Right kidney (tissue), 9 donors: ENCODE measurements around the gene SAMD4B.

Source experiments
- DNase-seq: peaks from one replicate; pipeline ENCODE4 v3.0.0-alpha.2; 2016
- long read RNA-seq, 8 donors: transcript quantifications; one replicate each; lab custom pipeline, GENCODE V29; 2026

SAMD4B gene
- long read RNA-seq, donor 1, transcript SAMD4B-204 (1 exons, 578 nt): major isoform, 19 of 5,710 reads
- long read RNA-seq, donor 1, partial matches to known transcripts: 5,281 of 5,710 reads
- long read RNA-seq, donor 1, other reads (novel, unspliced or antisense): 405 of 5,710 reads
- long read RNA-seq, donor 2, transcript SAMD4B-204 (1 exons, 578 nt): major isoform, 15 of 25 reads
- long read RNA-seq, donor 2, partial matches to known transcripts: 0 of 25 reads
- long read RNA-seq, donor 2, other reads (novel, unspliced or antisense): 0 of 25 reads
- long read RNA-seq, donor 3, transcript SAMD4B-211 (1 exons, 2,690 nt): minor isoform, 8 of 44 reads
- long read RNA-seq, donor 3, transcript SAMD4B-204 (1 exons, 578 nt): major isoform, 20 of 44 reads
- long read RNA-seq, donor 3, partial matches to known transcripts: 15 of 44 reads
- long read RNA-seq, donor 3, other reads (novel, unspliced or antisense): 0 of 44 reads
- long read RNA-seq, donor 4, transcript SAMD4B-211 (1 exons, 2,690 nt): minor isoform, 7 of 40 reads
- long read RNA-seq, donor 4, transcript SAMD4B-204 (1 exons, 578 nt): major isoform, 29 of 40 reads
- long read RNA-seq, donor 4, partial matches to known transcripts: 0 of 40 reads
- long read RNA-seq, donor 4, other reads (novel, unspliced or antisense): 0 of 40 reads
- long read RNA-seq, donor 5, transcript SAMD4B-204 (1 exons, 578 nt): major isoform, 15 of 50 reads
- long read RNA-seq, donor 5, partial matches to known transcripts: 9 of 50 reads
- long read RNA-seq, donor 5, other reads (novel, unspliced or antisense): 24 of 50 reads
- long read RNA-seq, donor 6, transcript SAMD4B-204 (1 exons, 578 nt): major isoform, 52 of 66 reads
- long read RNA-seq, donor 6, transcript SAMD4B-211 (1 exons, 2,690 nt): minor isoform, 6 of 66 reads
- long read RNA-seq, donor 6, partial matches to known transcripts: 0 of 66 reads
- long read RNA-seq, donor 6, other reads (novel, unspliced or antisense): 0 of 66 reads
- long read RNA-seq, donor 7: 0 reads
- long read RNA-seq, donor 8, transcript SAMD4B-211 (1 exons, 2,690 nt): minor isoform, 7 of 69 reads
- long read RNA-seq, donor 8, transcript SAMD4B-204 (1 exons, 578 nt): major isoform, 24 of 69 reads
- long read RNA-seq, donor 8, partial matches to known transcripts: 23 of 69 reads
- long read RNA-seq, donor 8, other reads (novel, unspliced or antisense): 10 of 69 reads

- peak; percentile 86 for DNase-seq
These were observed at the start of gene SAMD4B for GRCh38 chr19:39341719-39342604. TSS of gene SAMD4B (plus strand) at chr19:39342421. CDS start at chr19:39356894, 14,473 bp downstream.

- DNase-seq: no peak
These were observed 48.8 kb upstream of the SAMD4B start for GRCh38 chr19:39293394-39293793.

- DNase-seq: no peak
These were observed 46.1 kb upstream of the SAMD4B start, which contains the start of gene IFNL1 for GRCh38 chr19:39296055-39296645. TSS of gene IFNL1 (plus strand) at chr19:39296407. CDS start at chr19:39296422, 15 bp downstream.

DNA sequence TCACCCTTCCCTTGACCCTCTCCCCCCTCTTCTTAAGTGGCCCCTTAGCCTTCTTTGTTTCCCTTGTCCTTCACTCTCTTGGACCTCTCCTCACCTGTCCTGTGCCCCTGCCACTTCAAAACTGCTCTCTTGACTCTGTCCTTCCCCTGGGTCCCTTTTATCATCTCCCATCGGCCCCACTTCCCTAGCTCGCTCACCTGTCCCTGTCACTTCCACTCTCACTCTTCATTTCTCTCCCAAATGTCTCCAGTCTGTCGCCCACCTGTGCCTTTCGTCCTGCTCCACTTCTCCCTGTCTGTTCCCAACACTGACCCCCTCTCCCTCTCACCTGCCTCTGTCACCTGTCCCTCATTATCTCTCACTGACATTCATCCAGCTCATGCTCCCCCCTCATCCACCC lies 45.3 kb upstream of the SAMD4B start:
- DNase-seq: no peak

- no peak for DNase-seq
These were observed 44.1 kb upstream of the SAMD4B start for GRCh38 chr19:39297931-39298634.

GRCh38 chr19:39299404-39299803 lies 42.8 kb upstream of the SAMD4B start:
- no peak for DNase-seq

DNA sequence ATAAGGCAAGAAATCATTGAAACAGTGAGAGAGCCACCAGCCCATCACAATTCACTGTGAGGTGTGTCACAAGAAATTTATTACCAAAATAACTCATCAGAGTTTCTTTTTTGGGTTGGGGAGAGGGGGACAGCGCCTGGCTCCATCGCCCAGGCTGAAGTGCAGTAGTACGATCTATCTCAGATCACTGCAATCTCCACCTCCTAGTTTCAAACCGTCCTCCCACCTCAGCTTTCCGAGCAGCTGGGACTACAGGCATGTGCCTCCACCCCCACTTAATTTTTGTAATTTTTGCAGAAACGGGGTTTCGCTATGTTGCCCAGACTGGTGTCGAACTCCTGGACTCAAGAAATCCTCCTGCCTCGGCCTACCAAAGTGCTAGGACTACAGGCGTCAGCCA lies 42.4 kb upstream of the SAMD4B start:
- DNase-seq: no peak

DNA sequence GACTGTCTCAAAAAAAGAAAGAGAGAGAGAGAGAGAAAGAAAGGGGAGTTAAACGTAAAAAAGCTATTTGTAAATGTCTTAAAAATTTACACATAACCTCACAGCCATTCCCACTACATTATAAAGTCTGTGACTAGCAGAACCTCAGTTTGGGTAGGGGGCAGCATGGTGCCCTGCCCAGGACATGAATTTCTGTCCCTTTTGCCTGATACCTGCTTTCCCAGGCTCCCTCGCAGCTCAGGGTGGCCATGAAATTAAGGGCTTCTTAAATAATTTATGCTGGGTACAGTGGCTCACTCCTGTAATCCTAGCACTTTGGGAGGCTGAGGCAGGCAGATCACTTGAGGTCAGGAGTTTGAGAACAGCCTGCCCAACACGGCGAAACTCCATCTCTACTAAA lies 41.2 kb upstream of the SAMD4B start:
- DNase-seq: no peak

GRCh38 chr19:39301562-39301961 lies 40.7 kb upstream of the SAMD4B start:
- DNase-seq: no peak

GRCh38 chr19:39303373-39304184 lies 38.6 kb upstream of the SAMD4B start:
- no peak for DNase-seq

DNA sequence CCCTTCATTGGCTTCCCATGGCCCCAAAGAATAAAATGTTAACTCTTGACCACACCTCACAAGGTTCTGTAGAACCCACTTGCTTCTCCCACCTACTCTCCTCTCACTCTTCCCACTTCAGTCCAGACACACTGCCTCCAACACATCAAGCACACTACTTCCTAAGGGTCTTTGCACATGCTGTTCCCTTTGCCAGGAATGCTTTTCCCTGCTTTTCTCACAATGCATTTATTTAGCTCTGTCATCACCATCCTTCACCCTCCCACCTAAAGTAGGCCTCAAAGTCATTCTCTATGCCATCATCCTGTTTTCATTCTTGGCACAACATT lies 38.1 kb upstream of the SAMD4B start:
- DNase-seq: no peak

DNA sequence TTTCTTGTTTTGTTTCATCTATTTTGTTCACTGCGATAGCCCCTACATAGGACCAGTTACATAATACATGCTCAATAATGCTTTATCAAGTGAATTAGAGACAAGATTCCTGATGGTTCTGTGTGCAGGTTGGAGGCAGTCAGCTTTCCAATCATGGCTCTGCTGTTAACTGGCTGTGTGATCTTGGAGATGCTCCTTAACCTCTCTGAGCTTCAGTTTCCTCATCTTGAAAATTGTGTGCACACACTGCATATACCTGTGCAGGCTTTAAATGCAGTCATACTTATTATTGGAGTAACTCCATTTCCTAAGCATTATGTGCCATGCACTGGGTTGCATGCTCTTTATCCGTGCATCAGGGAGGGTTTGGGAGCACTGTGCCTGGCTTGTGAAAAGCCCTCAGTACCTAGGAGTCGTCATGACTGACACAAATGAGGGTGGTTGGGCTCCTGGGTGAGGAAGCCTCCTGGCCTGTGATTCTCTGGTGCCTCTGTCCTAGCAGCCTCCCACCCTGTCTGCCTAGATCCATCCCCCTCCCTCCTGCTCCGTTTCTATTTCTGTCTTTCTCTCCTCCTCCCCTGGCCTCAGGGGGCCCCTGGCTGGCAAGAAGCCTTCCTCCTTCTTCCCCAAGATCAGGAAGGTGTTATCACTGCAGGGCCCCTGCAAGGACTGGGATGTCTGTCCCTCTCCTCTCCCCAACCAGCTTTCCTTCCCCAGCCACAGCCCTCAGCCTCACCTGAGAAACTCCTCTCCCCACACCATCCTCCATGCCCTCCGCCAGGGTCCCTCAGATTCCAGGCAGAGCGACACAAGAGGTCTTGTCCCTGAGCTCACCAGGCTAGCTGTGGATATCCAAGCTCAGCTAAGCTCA lies 37.3 kb upstream of the SAMD4B start:
- DNase-seq: no peak

GRCh38 chr19:39306075-39306474 lies 36.1 kb upstream of the SAMD4B start:
- no peak for DNase-seq

DNA sequence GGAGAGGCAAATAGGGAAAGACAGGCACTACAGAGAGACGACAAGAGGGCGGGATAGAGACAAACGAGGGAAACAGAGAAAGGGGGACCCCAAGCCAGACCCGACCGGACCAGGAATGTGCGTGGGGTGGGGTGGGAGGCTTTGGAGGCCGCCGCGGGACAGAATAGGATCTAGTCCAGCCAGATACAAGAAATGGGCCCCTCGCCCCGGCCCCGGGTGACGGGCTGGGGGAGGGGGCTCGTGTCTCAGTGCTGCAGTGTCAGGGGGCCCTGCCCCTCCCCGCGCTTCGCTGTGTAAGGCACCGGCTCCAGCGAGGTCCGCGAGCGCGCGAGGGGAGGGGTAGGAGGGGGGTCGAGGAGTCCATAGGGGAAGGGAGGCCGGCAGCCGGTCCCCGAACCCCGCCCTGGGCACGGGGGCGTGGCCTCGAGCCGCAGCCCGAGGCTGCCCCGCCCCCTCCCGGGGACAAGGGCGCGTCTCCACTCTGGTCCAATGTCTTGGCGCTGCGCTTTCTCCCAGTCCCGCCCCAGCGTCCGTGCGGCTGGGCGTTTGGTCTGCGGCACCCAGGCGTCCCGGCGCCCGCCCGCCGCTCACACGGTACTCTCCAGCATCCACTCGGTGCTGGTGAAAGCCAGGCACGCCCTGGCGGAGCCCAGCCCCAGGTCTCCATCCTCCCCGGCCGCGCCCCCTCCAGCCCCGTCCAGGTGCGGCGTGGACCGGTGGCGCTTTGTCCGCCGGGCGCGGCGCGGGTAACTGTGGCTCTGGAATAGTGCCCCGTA lies 35.0 kb upstream of the SAMD4B start:
- peak; percentile 53 for DNase-seq

DNA sequence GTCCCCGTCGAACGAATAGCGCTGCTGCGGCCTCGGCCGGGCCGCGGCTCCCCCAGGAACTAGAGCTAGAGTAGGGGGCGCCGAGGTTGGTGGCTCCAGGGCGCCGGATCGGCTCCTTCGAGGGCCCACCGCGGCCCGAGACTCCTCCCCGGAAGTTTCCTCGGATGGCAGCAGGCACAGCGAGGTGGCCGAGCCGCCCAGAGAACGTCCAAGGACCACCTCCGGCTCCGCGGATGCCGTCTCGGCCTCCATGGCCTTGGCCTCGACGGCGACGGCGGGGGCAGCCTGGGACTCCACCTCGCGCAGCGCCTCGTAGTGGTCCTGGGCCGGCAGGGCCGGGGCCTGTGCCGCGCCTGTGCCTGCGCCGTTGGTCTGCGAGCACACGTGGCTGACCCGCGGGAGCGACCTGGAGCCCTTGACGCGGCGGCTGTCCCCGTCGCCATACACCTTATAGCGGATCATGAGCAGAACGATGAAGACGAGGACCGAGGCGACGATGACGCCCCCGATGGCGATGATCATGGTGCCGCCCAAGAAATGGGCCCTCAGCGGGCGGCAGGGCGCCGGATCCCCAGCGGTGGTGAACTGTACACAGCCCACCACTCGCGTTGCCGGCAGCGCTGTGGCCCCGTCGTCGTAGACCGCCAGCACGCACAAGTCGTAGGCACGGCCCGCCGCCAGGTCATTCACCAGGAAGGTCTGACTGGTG lies 34.2 kb upstream of the SAMD4B start:
- peak; percentile 51 for DNase-seq

- DNase-seq: no peak
These were observed 33.5 kb upstream of the SAMD4B start for GRCh38 chr19:39308531-39309304.
